GM19324 (cell line): ENCODE data around the gene EXPH5.
"Not testable (repeated sequence)": the region's sequence is repeated elsewhere in the genome, so short reads cannot be mapped to it uniquely, and the experiment has no call there.

Source experiments
- ATAC-seq: cut with Tn5 transposase; IDR thresholded peaks from one replicate; pipeline ENCODE4 v1.9.1; 2021; ENCODE audit warnings: mild to moderate bottlenecking, moderate library complexity; ENCODE audit not compliant: unreplicated experiment, low FRiP score

The EXPH5 gene

GRCh38 chr11:108593214-108593922, at the start of gene EXPH5:
Gene EXPH5, minus strand, starts transcription at chr11:108593768. Its CDS starts 232 bp downstream, at chr11:108593536.
- ATAC-seq, result peak; percentile 89

- ATAC-seq, result not testable (repeated sequence)
Measured at GRCh38 chr11:108641752-108642151, 48.2 kb upstream of the EXPH5 start.

GRCh38 chr11:108639146-108639545, 45.6 kb upstream of the EXPH5 start:
- no peak for ATAC-seq

GRCh38 chr11:108636222-108636621, 42.7 kb upstream of the EXPH5 start:
- no peak for ATAC-seq

GRCh38 chr11:108635106-108635505, 41.5 kb upstream of the EXPH5 start:
- no peak for ATAC-seq

GRCh38 chr11:108632041-108632704, 38.6 kb upstream of the EXPH5 start:
- ATAC-seq, result no peak

GRCh38 chr11:108629274-108629673, 35.7 kb upstream of the EXPH5 start:
- ATAC-seq, result no peak

- no peak for ATAC-seq
Measured at GRCh38 chr11:108628812-108629211, 35.2 kb upstream of the EXPH5 start.

GRCh38 chr11:108628326-108628725, 34.8 kb upstream of the EXPH5 start:
- ATAC-seq, result no peak

GRCh38 chr11:108624196-108624925, 30.8 kb upstream of the EXPH5 start:
- ATAC-seq, result no peak

GRCh38 chr11:108622341-108622740, 28.8 kb upstream of the EXPH5 start:
- ATAC-seq, result no peak

GRCh38 chr11:108620958-108621772, 27.6 kb upstream of the EXPH5 start:
- ATAC-seq, result peak; percentile 82

- no peak for ATAC-seq
Measured at GRCh38 chr11:108618529-108618928, 25.0 kb upstream of the EXPH5 start.

- no peak for ATAC-seq
Measured at GRCh38 chr11:108617055-108617454, 23.5 kb upstream of the EXPH5 start.

- ATAC-seq, result no peak
Measured at GRCh38 chr11:108616549-108616948, 23.0 kb upstream of the EXPH5 start.

GRCh38 chr11:108614086-108614485, 20.5 kb upstream of the EXPH5 start:
- no peak for ATAC-seq

- ATAC-seq, result no peak
Measured at GRCh38 chr11:108609682-108610081, 16.1 kb upstream of the EXPH5 start.

GRCh38 chr11:108608548-108608947, 15.0 kb upstream of the EXPH5 start:
- no peak for ATAC-seq

GRCh38 chr11:108606495-108607160, 13.1 kb upstream of the EXPH5 start:
- ATAC-seq, result no peak

- no peak for ATAC-seq
Measured at GRCh38 chr11:108606070-108606469, 12.5 kb upstream of the EXPH5 start.
